Measurements from ENCODE around the gene ATF6. TPM values are rescaled to one million over a fixed set of nuclear protein-coding genes. Genes with fewer than 3 reads are reported as not detected.
A peak's percentile ranks its signal among the peaks of the same experiment; 100 is the strongest.

Gene ATF6
- total and polyA plus RNA-seq, 2 of the 4 experiments (the other 2 are of a cell fraction): 12.2 to 17.6 TPM

DNA sequence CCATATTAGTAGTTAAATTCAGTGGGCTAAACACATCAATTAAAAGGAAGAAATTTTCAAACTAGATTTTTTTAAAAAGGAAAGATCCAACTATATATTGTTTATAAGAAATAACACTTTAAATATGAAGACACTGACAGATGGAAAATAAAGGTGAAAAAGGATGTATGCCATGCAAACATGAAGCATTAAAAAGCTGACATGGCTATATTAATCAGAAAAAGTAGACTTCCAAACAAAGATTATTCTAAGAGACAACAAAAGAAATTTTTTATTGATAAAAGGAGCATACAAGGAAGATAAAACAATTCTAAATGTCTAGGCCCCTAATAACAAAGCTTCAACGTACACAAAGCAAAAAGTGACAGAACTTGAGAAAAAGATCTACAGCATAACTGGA is 92.2 kb downstream of the ATF6 start:
- H2AFZ ChIP-seq (replicated peaks; ENCODE audit: low read length, poor library complexity): no peak overlapping the region
- H4K20me1 ChIP-seq (ENCODE audit: insufficient read depth, low read length): no peaks in the 10 kb centered on the region
- no peaks in the 10 kb centered on the region for H3K27me3 ChIP-seq (ENCODE audit: control insufficient read depth, insufficient read depth, low read length)
- WGBS, 2 experiments (ENCODE audit: extremely low coverage in 2 of 2, insufficient read length in 1 of 2): no CpG with 5 or more reads among the region's 1 CpG
- H3K4me1 ChIP-seq (ENCODE audit: control insufficient read depth, insufficient read depth, low read length): peaks cover 4% of the 10 kb centered on the region
- H2BK5ac ChIP-seq (ENCODE audit: low read depth, low read length, poor library complexity, severe bottlenecking): no peak overlapping the region
- TF ChIP-seq MAFK (IDR thresholded peaks at IDR 0.05; ENCODE audit: low read depth, low read length) (peak; percentile 78), CEBPB (IDR thresholded peaks at IDR 0.05; ENCODE audit: low read depth, low read length) (no peak)
- DNase-seq (no peak), ATAC-seq (ENCODE audit: low read depth) (no peak)
- no peak overlapping the region for H3K56ac ChIP-seq (ENCODE audit: extremely low read depth, insufficient read depth, low read length)
- ChIA-PET CTCF (interaction anchor here (0.6 to 0.7 kb wide), 2 partner anchors 34 to 66 kb away, joined by 3 to 5 read pairs; no protein-coding TSS in a partner anchor), POLR2A (ENCODE audit: unreplicated experiment) (interaction anchor here (0.5 kb wide), 1 partner anchor 24 kb away, joined by 3 read pairs; no protein-coding TSS in a partner anchor)
- no peak overlapping the region for H2BK20ac ChIP-seq (ENCODE audit: low read depth, low read length)
- H4K5ac ChIP-seq (ENCODE audit: low read depth, low read length): no peak overlapping the region
- H4K8ac ChIP-seq (ENCODE audit: low read depth in 2 of 2, low read length in 2 of 2): no peak overlapping the region
- dilution Hi-C loops (cut with HindIII; ENCODE audit: low sequenced_read_pairs, unreplicated experiment): no loop called here
- H3K4me2 ChIP-seq (ENCODE audit: low read depth, low read length): no peak overlapping the region
- H2AK5ac ChIP-seq (ENCODE audit: low read depth, low read length): no peak overlapping the region
- H3K4me3 ChIP-seq (ENCODE audit: insufficient read depth, low read depth, low read length): no peak overlapping the region
- no peaks in the 10 kb centered on the region for H3K9me1 ChIP-seq (ENCODE audit: insufficient read depth, low read length)
- H3K27ac ChIP-seq (ENCODE audit: insufficient read depth, low read length): no peak overlapping the region
- no peaks in the 10 kb centered on the region for H3K9me3 ChIP-seq (ENCODE audit: control insufficient read depth, insufficient read depth, low read length)
- no peak overlapping the region for H3K14ac ChIP-seq (replicated peaks; ENCODE audit: low read depth, low read length)
- H3K9ac ChIP-seq (ENCODE audit: low read depth, low read length): no peak overlapping the region
- no peak overlapping the region for H2BK15ac ChIP-seq (ENCODE audit: low read depth, low read length)
- no peak overlapping the region for H2AK9ac ChIP-seq (replicated peaks; ENCODE audit: low read depth, low read length, poor library complexity)
- no peak overlapping the region for H3K23ac ChIP-seq (ENCODE audit: low read depth, low read length)
- no peak overlapping the region for H3K4ac ChIP-seq (ENCODE audit: low read depth, low read length)
- H4K91ac ChIP-seq (ENCODE audit: insufficient read depth, low read depth, low read length): no peak overlapping the region
- BruUV-seq (replicated peaks): no TSS peak
- in situ Hi-C loops (cut with MboI; ENCODE audit: low sequenced_read_pairs): no loop called here
- H3K18ac ChIP-seq (ENCODE audit: low read depth, low read length): no peak overlapping the region
- no peaks in the 10 kb centered on the region for H3K36me3 ChIP-seq (ENCODE audit: control insufficient read depth, insufficient read depth, low read length)
- intact Hi-C loops (cut with micrococcal nuclease): no loop called here
- no peaks in the 10 kb centered on the region for H3K79me1 ChIP-seq (ENCODE audit: low read depth in 1 of 2, low read length in 2 of 2)
- no peak overlapping the region for H2BK120ac ChIP-seq (ENCODE audit: low read depth, low read length)
